AG04450 (cell line): Measurements from ENCODE around the gene PPOX. TPM values are rescaled to one million over a fixed set of nuclear protein-coding genes. Genes with fewer than 3 reads are reported as not detected.

Source experiments
- CTCF ChIA-PET: fragments of 300-600, 350-600 bp; formaldehyde crosslinking; extraction: SDS; loops from one replicate; lab custom pipeline; 2022; ENCODE audit warnings: antibody characterized with exemption, inconsistent platforms; lab: Charles Lee
- POLR2A ChIA-PET: fragments of 350-600 bp; formaldehyde crosslinking; extraction: SDS; loops from one replicate; lab custom pipeline; 2021; ENCODE audit warnings: antibody characterized with exemption, inconsistent platforms; lab: Yijun Ruan, JAX
- DNase-seq: peaks from one replicate; pipeline ENCODE4 v3.0.0-alpha.2; 2011; ENCODE audit warnings: low read depth, low spot score
- H3K27ac ChIP-seq: one replicate; pipeline ENCODE4 v1.5.1; 2012; ENCODE audit warnings: low read depth, low read length, control low read depth
- H3K27me3 ChIP-seq: one replicate; pipeline ENCODE4 v1.6.0; 2012; ENCODE audit warnings: low read length; ENCODE audit not compliant: control insufficient read depth, insufficient read depth
- H3K4me3 ChIP-seq: 2 replicates; pipeline ENCODE4 v1.5.1; 2011; ENCODE audit warnings: mild to moderate bottlenecking, low read depth, low read length, control low read depth
- H3K9me3 ChIP-seq: 2 replicates; pipeline ENCODE4 v1.5.1; 2012; ENCODE audit warnings: low read length; ENCODE audit not compliant: control insufficient read depth, insufficient read depth
- polyA plus RNA-seq: library from polyadenylated mRNA; depleted of rRNA; stranded (reverse); fragments of >200 nt; gene quantifications from 2 replicates; pipeline ENCODE4 v1.2.3, GENCODE V29; 2011
- TF ChIP-seq, protein P1 (sequence below): IDR thresholded peaks from 2 replicates; pipeline ENCODE4 v1.5.1; 2011; ENCODE audit warnings: low read depth, low read length, control low read depth, inconsistent platforms

Gene PPOX
- polyA plus RNA-seq, 1 experiment, result 9.8 TPM

DNA sequence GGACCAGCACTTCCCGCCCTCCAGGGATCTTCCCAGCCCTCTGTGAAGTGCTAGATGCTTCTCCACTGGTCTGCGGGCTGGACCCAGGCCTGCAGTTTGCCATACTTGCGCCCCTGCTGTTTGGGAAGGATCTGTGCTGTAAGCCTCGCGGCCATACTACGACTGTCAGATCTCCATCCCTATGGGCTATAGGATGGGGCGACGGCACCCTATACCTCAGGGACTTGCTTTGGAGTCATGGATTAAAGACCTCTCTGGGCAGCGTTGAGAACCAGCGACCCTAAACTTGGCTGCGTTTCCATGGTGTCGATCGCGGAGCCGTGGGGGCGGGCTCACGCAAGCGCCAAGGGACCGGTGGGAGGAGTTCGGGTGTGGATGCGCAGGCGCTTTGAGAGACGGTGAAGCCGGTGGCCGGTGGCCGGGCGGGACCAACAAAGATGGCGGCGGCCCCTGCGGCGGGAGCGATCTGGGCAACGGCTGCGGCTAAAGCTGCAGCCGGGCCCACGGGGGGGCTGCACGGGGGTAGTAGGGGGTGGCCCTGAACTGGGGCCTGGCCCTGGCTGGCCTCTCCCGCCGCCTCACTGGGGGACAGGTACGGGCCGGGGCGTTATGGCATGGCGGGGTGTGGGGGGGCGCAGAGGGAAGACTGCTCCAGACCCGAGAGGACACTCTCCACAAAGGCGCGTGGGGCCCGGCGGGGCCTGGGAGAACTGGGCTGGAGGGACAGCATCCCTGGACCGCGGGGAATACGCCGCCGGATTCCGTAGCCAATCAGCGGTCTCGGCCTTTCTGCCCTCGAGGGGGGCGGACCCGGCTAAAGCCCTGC lies 6.9 kb upstream of the PPOX start, which contains the start of gene USP21:
Gene USP21, plus strand, starts transcription at position 414 of the 826 bp plus-strand sequence. CDS start 1,141 bp downstream, outside the sequence.
- TF ChIP-seq, protein P1, sequence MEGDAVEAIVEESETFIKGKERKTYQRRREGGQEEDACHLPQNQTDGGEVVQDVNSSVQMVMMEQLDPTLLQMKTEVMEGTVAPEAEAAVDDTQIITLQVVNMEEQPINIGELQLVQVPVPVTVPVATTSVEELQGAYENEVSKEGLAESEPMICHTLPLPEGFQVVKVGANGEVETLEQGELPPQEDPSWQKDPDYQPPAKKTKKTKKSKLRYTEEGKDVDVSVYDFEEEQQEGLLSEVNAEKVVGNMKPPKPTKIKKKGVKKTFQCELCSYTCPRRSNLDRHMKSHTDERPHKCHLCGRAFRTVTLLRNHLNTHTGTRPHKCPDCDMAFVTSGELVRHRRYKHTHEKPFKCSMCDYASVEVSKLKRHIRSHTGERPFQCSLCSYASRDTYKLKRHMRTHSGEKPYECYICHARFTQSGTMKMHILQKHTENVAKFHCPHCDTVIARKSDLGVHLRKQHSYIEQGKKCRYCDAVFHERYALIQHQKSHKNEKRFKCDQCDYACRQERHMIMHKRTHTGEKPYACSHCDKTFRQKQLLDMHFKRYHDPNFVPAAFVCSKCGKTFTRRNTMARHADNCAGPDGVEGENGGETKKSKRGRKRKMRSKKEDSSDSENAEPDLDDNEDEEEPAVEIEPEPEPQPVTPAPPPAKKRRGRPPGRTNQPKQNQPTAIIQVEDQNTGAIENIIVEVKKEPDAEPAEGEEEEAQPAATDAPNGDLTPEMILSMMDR, result peak; percentile 49
- no peaks in the 10 kb centered on the region for H3K27me3 ChIP-seq
- H3K27ac ChIP-seq, result peak within 1 kb of the TSS; percentile 57
- no peaks in the 10 kb centered on the region; the same call in 1 of the 2 replicates for H3K9me3 ChIP-seq
- DNase-seq, result peak; percentile 51
- ChIA-PET CTCF (interaction anchor here (2.4 kb wide), 1 partner anchor 33 kb away, joined by 8 read pairs; no protein-coding TSS in a partner anchor), POLR2A (interaction anchor here (1.0 kb wide), 1 partner anchor 27 kb away, joined by 4 read pairs; the partner anchor contains the start of gene DEDD)
- H3K4me3 ChIP-seq, result peak within 1 kb of the TSS; percentile 88

DNA sequence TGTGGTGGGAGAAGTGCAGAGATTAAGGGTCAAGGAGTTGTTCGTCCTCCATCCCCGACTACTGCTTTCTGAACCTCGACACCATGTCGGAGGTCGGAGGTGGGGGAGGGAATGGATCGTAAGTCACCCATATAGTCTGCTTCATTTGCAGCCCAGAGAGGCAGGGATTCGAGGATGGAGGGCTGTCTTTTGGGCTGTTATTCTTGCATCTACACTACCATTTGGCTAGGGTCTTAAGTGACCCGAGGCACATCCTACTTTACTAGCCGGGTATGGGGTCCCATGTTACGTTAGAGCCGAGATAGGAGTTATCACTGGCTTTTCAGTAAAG lies 6.3 kb upstream of the PPOX start:
- H3K9me3 ChIP-seq, result no peaks in the 10 kb centered on the region; the same call in 1 of the 2 replicates
- DNase-seq, result no peak
- peak overlapping the region; percentile 57 for H3K27ac ChIP-seq
- no peaks in the 10 kb centered on the region for H3K27me3 ChIP-seq
- TF ChIP-seq, protein P1, result no peak
- ChIA-PET CTCF (interaction anchor here (2.4 kb wide), 1 partner anchor 32 kb away, joined by 8 read pairs; no protein-coding TSS in a partner anchor), POLR2A (interaction anchor here (1.0 kb wide), 1 partner anchor 27 kb away, joined by 4 read pairs; the partner anchor contains the start of gene DEDD)
- H3K4me3 ChIP-seq, result peak overlapping the region; percentile 88

DNA sequence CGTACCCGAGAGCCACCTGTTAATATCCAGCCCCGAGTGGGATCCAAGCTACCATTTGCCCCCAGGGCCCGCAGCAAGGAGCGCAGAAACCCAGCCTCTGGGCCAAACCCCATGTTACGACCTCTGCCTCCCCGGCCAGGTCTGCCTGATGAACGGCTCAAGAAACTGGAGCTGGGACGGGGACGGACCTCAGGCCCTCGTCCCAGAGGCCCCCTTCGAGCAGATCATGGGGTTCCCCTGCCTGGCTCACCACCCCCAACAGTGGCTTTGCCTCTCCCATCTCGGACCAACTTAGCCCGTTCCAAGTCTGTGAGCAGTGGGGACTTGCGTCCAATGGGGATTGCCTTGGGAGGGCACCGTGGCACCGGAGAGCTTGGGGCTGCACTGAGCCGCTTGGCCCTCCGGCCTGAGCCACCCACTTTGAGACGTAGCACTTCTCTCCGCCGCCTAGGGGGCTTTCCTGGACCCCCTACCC lies 5.5 kb upstream of the PPOX start:
- no peak for DNase-seq
- POLR2A ChIA-PET, result no interaction called here
- no peak overlapping the region for H3K27ac ChIP-seq
- TF ChIP-seq, protein P1, result no peak
- CTCF ChIA-PET, result no interaction called here
- H3K4me3 ChIP-seq, result peak overlapping the region; percentile 88; the same call in 1 of the 2 replicates
- H3K27me3 ChIP-seq, result no peaks in the 10 kb centered on the region
- no peaks in the 10 kb centered on the region; the same call in 1 of the 2 replicates for H3K9me3 ChIP-seq

DNA sequence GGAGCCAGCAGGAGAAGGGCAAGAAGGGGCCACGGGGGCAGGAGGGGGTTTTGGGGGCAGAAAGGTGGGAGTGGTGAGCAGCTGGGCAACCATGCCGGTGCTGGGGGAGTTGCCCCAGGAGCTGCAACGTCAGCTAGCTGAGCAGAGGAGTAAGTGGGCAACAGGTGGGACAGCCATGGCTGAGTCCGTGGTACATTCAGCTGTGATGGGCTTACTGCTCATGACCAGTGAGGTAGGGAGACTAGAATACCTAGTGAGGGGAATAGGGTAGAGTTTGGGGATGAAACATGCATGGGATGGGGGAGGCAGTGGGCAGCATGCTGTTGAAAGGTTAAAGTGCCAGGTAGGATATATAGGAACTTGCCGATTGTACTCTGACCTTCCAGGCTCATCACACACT lies 4.6 kb upstream of the PPOX start:
- POLR2A ChIA-PET, result no interaction called here
- no peak for DNase-seq
- CTCF ChIA-PET, result interaction anchor here (0.8 kb wide), 1 partner anchor 81 kb away, joined by 3 read pairs; no protein-coding TSS in a partner anchor
- H3K27me3 ChIP-seq, result no peaks in the 10 kb centered on the region
- H3K27ac ChIP-seq, result no peak overlapping the region
- no peaks in the 10 kb centered on the region; the same call in 1 of the 2 replicates for H3K9me3 ChIP-seq
- H3K4me3 ChIP-seq, result no peak overlapping the region
- TF ChIP-seq, protein P1, result no peak
